HepG2 (cell line): ENCODE results near the gene VPS52. TPM values are rescaled to one million over a fixed set of nuclear protein-coding genes. Genes with fewer than 3 reads are reported as not detected.

Experiments used
- ARNT ChIP-seq: fragments of 450-650 bp; IDR thresholded peaks from 2 replicates; pipeline ENCODE4 v1.6.1; 2017
- HCFC1 ChIP-seq: fragments of 150-350 bp; IDR thresholded peaks from 2 replicates; pipeline ENCODE4 v1.6.1; 2014; ENCODE audit warnings: low read depth, low read length
- HHEX ChIP-seq: IDR thresholded peaks from 2 replicates; pipeline ENCODE4 v1.6.1; 2016; ENCODE audit warnings: control low read depth
- MTA1 ChIP-seq: sonication (generic); formaldehyde crosslinking; IDR thresholded peaks from 2 replicates; pipeline ENCODE4 v1.4.0; 2020; ENCODE audit warnings: missing genetic modification reagents, mild to moderate bottlenecking, borderline replicate concordance
- NFE2 ChIP-seq: sonication (generic); formaldehyde crosslinking; IDR thresholded peaks from 2 replicates; pipeline ENCODE4 v1.4.0; 2020; ENCODE audit warnings: missing genetic modification reagents
- NFRKB ChIP-seq: fragments of 450-650 bp; IDR thresholded peaks from 2 replicates; pipeline ENCODE4 v1.6.1; 2017
- SATB2 ChIP-seq: sonication (generic); formaldehyde crosslinking; IDR thresholded peaks from 2 replicates; pipeline ENCODE4 v1.5.0; 2020; ENCODE audit warnings: missing genetic modification reagents
- SKI ChIP-seq: fragments of 450-650 bp; IDR thresholded peaks from one replicate; pipeline ENCODE4 v1.6.1; 2018; ENCODE audit warnings: mild to moderate bottlenecking; ENCODE audit not compliant: partially characterized antibody
- TOPORS ChIP-seq: sonication (generic); formaldehyde crosslinking; IDR thresholded peaks from 2 replicates; pipeline ENCODE4 v1.8.0; 2023; ENCODE audit warnings: mild to moderate bottlenecking, missing genetic modification reagents
- ZKSCAN1 ChIP-seq: fragments of 150-350 bp; IDR thresholded peaks from 2 replicates; pipeline ENCODE4 v1.6.1; 2014; ENCODE audit warnings: low read length
- ZNF331 ChIP-seq: sonication (generic); formaldehyde crosslinking; IDR thresholded peaks from 2 replicates; pipeline ENCODE4 v1.4.0; 2020; ENCODE audit warnings: missing genetic modification reagents
- ZNF547 ChIP-seq: sonication (generic); formaldehyde crosslinking; IDR thresholded peaks from 2 replicates; pipeline ENCODE4 v1.5.1; 2020; ENCODE audit warnings: mild to moderate bottlenecking, missing genetic modification reagents
- ZNF558 ChIP-seq: sonication (generic); formaldehyde crosslinking; IDR thresholded peaks from 2 replicates; pipeline ENCODE4 v1.9.0; 2022; ENCODE audit warnings: mild to moderate bottlenecking, missing genetic modification reagents, borderline replicate concordance
- ZUFSP ChIP-seq: sonication (generic); formaldehyde crosslinking; IDR thresholded peaks from 2 replicates; pipeline ENCODE4 v1.9.0; 2021; ENCODE audit warnings: missing genetic modification reagents, mild to moderate bottlenecking, borderline replicate concordance
- polyA plus RNA-seq, 8 experiments: library from polyadenylated mRNA; depleted of rRNA in 3 of 8; stranded (reverse) in 7 of 8; unstranded in 1 of 8; fragments of >200 nt; fragmentation: Illumina TruSeq in 4 of 8; extraction: Trizol in 4 of 8; gene quantifications; 2 replicates each; pipeline versions ENCODE4 v1.2.1 to v1.2.3, GENCODE V29; 2011 to 2016; ENCODE audit warnings: low read depth in 4 of 8, missing spikeins in 1 of 8, mixed read lengths in 1 of 8; ENCODE audit not compliant: insufficient read depth in 1 of 8
- total RNA-seq, 5 experiments: library from RNA; depleted of rRNA; stranded (reverse); fragments of >200 nt; fragmentation: Illumina TruSeq; extraction: Trizol; gene quantifications; 2 replicates each; pipeline ENCODE4 v1.2.3, GENCODE V29; 2016; ENCODE audit warnings: low read depth in 1 of 5
- TF ChIP-seq, protein P1 (sequence below): sonication (generic); formaldehyde crosslinking; IDR thresholded peaks from 2 replicates; pipeline ENCODE4 v1.4.0; 2020; ENCODE audit warnings: missing genetic modification reagents
- TF ChIP-seq, protein P2 (sequence below): sonication (generic); formaldehyde crosslinking; IDR thresholded peaks from 2 replicates; pipeline ENCODE4 v1.5.0; 2020; ENCODE audit warnings: missing genetic modification reagents
- TF ChIP-seq, protein P3 (sequence below): sonication (generic); formaldehyde crosslinking; IDR thresholded peaks from 2 replicates; pipeline ENCODE4 v1.4.0; 2020; ENCODE audit warnings: missing genetic modification reagents, borderline replicate concordance
- TF ChIP-seq, protein P4 (sequence below): sonication (generic); formaldehyde crosslinking; IDR thresholded peaks from 2 replicates; pipeline ENCODE4 v1.5.1; 2020; ENCODE audit warnings: missing genetic modification reagents, mild to moderate bottlenecking, borderline replicate concordance

VPS52 gene
- total and polyA plus RNA-seq, 2 of the 13 experiments (the other 11 are each of a cell fraction or from before 2014, with no cell fraction given), result 48.9 to 85.5 TPM

GRCh38 chr6:33271468-33272274 is at the start of gene VPS52, which contains the start of gene RPS18 (continued):
- TF ChIP-seq, protein P1, sequence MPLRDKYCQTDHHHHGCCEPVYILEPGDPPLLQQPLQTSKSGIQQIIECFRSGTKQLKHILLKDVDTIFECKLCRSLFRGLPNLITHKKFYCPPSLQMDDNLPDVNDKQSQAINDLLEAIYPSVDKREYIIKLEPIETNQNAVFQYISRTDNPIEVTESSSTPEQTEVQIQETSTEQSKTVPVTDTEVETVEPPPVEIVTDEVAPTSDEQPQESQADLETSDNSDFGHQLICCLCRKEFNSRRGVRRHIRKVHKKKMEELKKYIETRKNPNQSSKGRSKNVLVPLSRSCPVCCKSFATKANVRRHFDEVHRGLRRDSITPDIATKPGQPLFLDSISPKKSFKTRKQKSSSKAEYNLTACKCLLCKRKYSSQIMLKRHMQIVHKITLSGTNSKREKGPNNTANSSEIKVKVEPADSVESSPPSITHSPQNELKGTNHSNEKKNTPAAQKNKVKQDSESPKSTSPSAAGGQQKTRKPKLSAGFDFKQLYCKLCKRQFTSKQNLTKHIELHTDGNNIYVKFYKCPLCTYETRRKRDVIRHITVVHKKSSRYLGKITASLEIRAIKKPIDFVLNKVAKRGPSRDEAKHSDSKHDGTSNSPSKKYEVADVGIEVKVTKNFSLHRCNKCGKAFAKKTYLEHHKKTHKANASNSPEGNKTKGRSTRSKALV (CRISPR knock-in tag), result peak; percentile 93
- peak; percentile 48; the same call in 1 of the 2 replicates for TF ChIP-seq MTA1 (CRISPR knock-in tag)
- no peak for TF ChIP-seq ARNT
- TF ChIP-seq SATB2 (CRISPR knock-in tag), result peak; percentile 10
- TF ChIP-seq NFE2 (CRISPR knock-in tag), result no peak; the same call in 1 of the 2 replicates
- TF ChIP-seq SKI, result peak; percentile 35
- TF ChIP-seq ZNF558 (CRISPR knock-in tag), result peak; percentile 70
- TF ChIP-seq HHEX (CRISPR knock-in tag), result 0 out of 2 replicates have a peak, but pooled peaks have one; percentile 20
- TF ChIP-seq ZNF547 (CRISPR knock-in tag), result peak; percentile 56; the same call in 1 of the 2 replicates
- TF ChIP-seq ZKSCAN1, result 0 out of 2 replicates have a peak, but pooled peaks have one; percentile 10
- no peak for TF ChIP-seq ZUFSP (CRISPR knock-in tag)
- TF ChIP-seq, protein P2, sequence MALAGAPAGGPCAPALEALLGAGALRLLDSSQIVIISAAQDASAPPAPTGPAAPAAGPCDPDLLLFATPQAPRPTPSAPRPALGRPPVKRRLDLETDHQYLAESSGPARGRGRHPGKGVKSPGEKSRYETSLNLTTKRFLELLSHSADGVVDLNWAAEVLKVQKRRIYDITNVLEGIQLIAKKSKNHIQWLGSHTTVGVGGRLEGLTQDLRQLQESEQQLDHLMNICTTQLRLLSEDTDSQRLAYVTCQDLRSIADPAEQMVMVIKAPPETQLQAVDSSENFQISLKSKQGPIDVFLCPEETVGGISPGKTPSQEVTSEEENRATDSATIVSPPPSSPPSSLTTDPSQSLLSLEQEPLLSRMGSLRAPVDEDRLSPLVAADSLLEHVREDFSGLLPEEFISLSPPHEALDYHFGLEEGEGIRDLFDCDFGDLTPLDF (CRISPR knock-in tag), result peak; percentile 54
- TF ChIP-seq, protein P3, sequence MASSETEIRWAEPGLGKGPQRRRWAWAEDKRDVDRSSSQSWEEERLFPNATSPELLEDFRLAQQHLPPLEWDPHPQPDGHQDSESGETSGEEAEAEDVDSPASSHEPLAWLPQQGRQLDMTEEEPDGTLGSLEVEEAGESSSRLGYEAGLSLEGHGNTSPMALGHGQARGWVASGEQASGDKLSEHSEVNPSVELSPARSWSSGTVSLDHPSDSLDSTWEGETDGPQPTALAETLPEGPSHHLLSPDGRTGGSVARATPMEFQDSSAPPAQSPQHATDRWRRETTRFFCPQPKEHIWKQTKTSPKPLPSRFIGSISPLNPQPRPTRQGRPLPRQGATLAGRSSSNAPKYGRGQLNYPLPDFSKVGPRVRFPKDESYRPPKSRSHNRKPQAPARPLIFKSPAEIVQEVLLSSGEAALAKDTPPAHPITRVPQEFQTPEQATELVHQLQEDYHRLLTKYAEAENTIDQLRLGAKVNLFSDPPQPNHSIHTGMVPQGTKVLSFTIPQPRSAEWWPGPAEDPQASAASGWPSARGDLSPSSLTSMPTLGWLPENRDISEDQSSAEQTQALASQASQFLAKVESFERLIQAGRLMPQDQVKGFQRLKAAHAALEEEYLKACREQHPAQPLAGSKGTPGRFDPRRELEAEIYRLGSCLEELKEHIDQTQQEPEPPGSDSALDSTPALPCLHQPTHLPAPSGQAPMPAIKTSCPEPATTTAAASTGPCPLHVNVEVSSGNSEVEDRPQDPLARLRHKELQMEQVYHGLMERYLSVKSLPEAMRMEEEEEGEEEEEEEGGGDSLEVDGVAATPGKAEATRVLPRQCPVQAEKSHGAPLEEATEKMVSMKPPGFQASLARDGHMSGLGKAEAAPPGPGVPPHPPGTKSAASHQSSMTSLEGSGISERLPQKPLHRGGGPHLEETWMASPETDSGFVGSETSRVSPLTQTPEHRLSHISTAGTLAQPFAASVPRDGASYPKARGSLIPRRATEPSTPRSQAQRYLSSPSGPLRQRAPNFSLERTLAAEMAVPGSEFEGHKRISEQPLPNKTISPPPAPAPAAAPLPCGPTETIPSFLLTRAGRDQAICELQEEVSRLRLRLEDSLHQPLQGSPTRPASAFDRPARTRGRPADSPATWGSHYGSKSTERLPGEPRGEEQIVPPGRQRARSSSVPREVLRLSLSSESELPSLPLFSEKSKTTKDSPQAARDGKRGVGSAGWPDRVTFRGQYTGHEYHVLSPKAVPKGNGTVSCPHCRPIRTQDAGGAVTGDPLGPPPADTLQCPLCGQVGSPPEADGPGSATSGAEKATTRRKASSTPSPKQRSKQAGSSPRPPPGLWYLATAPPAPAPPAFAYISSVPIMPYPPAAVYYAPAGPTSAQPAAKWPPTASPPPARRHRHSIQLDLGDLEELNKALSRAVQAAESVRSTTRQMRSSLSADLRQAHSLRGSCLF, result peak; percentile 84; the same call in 1 of the 2 replicates
- TF ChIP-seq TOPORS, result peak; percentile 58
- TF ChIP-seq NFRKB, result peak; percentile 96
- TF ChIP-seq, protein P4, sequence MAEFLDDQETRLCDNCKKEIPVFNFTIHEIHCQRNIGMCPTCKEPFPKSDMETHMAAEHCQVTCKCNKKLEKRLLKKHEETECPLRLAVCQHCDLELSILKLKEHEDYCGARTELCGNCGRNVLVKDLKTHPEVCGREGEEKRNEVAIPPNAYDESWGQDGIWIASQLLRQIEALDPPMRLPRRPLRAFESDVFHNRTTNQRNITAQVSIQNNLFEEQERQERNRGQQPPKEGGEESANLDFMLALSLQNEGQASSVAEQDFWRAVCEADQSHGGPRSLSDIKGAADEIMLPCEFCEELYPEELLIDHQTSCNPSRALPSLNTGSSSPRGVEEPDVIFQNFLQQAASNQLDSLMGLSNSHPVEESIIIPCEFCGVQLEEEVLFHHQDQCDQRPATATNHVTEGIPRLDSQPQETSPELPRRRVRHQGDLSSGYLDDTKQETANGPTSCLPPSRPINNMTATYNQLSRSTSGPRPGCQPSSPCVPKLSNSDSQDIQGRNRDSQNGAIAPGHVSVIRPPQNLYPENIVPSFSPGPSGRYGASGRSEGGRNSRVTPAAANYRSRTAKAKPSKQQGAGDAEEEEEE, result peak; percentile 27
- TF ChIP-seq ZNF331, result peak; percentile 84
- TF ChIP-seq HCFC1, result peak; percentile 73
